H1 (cell line): ENCODE data around the gene RNF38. TPM values are rescaled to one million over a fixed set of nuclear protein-coding genes. Genes with fewer than 3 reads are reported as not detected.
A peak's percentile ranks its signal among the peaks of the same experiment; 100 is the strongest.

Source experiments
- CTCF ChIA-PET: fragments of 300-600 bp; sonication (Branson Sonifier 250); formaldehyde crosslinking; loops from one replicate; lab custom pipeline; 2021; ENCODE audit not compliant: partially characterized antibody; lab: Charles Lee
- POLR2A ChIA-PET: fragments of 300-600 bp; sonication (Branson Sonifier 250); formaldehyde crosslinking; loops from one replicate; lab custom pipeline; 2021; ENCODE audit warnings: inconsistent platforms; ENCODE audit not compliant: partially characterized antibody; lab: Charles Lee
- DNase-seq, 2 experiments: peaks; one replicate each; pipeline versions ENCODE4 v3.0.0 to v3.0.0-alpha.2; 2010 to 2022; ENCODE audit warnings: low spot score in 2 of 2, low read depth in 1 of 2, mixed read lengths in 1 of 2
- FAIRE-seq: peaks from 2 replicates; lab custom pipeline; 2011; peaks lifted over from hg19 to GRCh38; lab: Jason Lieb, UNC
- H2AFZ ChIP-seq: 2 replicates; pipeline ENCODE4 v1.8.1; 2012; ENCODE audit warnings: low read length, inconsistent platforms
- H2AK5ac ChIP-seq: 2 replicates; pipeline ENCODE4 v1.6.1; 2013; ENCODE audit warnings: low read depth, low read length
- H2BK120ac ChIP-seq: replicated peaks from 2 replicates; pipeline ENCODE3; 2013; ENCODE audit warnings: low read depth, low read length, inconsistent platforms
- H2BK12ac ChIP-seq: 2 replicates; pipeline ENCODE4 v1.6.1; 2013; ENCODE audit warnings: low read depth, low read length
- H2BK15ac ChIP-seq: 2 replicates; pipeline ENCODE4 v1.6.1; 2013; ENCODE audit warnings: low read length
- H2BK20ac ChIP-seq: 2 replicates; pipeline ENCODE4 v1.6.1; 2013; ENCODE audit warnings: low read length
- H2BK5ac ChIP-seq: 2 replicates; pipeline ENCODE4 v1.6.1; 2013; ENCODE audit warnings: low read depth, low read length
- H3K14ac ChIP-seq: 2 replicates; pipeline ENCODE4 v1.6.1; 2013; ENCODE audit warnings: inconsistent platforms; ENCODE audit not compliant: insufficient read length
- H3K18ac ChIP-seq: 2 replicates; pipeline ENCODE4 v1.6.1; 2013; ENCODE audit warnings: low read length; ENCODE audit errors: extremely low read depth
- H3K23ac ChIP-seq: 2 replicates; pipeline ENCODE4 v1.6.1; 2013; ENCODE audit warnings: inconsistent platforms; ENCODE audit not compliant: insufficient read length
- H3K23me2 ChIP-seq: 2 replicates; pipeline ENCODE4 v1.6.1; 2013; ENCODE audit warnings: low read depth, low read length
- H3K27ac ChIP-seq: 2 replicates; pipeline ENCODE4 v1.6.1; 2011; ENCODE audit warnings: low read depth, low read length, inconsistent platforms
- H3K27me3 ChIP-seq, 4 experiments: replicated peaks in 1 of 4; 1 replicate in 1 of 4; 2 replicates in 3 of 4; pipeline versions ENCODE4 v1.6.1 to v1.8.1; 2011 to 2013; ENCODE audit warnings: low read length in 3 of 4, mild to moderate bottlenecking in 3 of 4, inconsistent platforms in 2 of 4, mixed read lengths in 2 of 4, moderate library complexity in 1 of 4; ENCODE audit not compliant: control insufficient read depth in 3 of 4, insufficient read depth in 3 of 4; ENCODE audit errors: extremely low read depth in 1 of 4
- H3K36me3 ChIP-seq, 4 experiments: 2 replicates each; pipeline versions ENCODE4 v1.6.1 to v1.8.1; 2011 to 2013; ENCODE audit warnings: mild to moderate bottlenecking in 4 of 4, low read length in 3 of 4, moderate library complexity in 2 of 4, control low read depth in 1 of 4, inconsistent platforms in 1 of 4; ENCODE audit not compliant: insufficient read depth in 4 of 4, control insufficient read depth in 2 of 4
- H3K4ac ChIP-seq: replicated peaks from 2 replicates; pipeline ENCODE3; 2013; ENCODE audit warnings: low read length, low read depth, mixed read lengths, inconsistent platforms; ENCODE audit not compliant: insufficient read length
- H3K4me1 ChIP-seq, 4 experiments: replicated peaks in 1 of 4; 1 replicate in 1 of 4; 2 replicates in 3 of 4; pipeline versions ENCODE4 v1.6.1 to v1.8.1; 2011 to 2013; ENCODE audit warnings: low read length in 3 of 4, inconsistent platforms in 2 of 4, mixed read lengths in 1 of 4; ENCODE audit not compliant: insufficient read depth in 4 of 4, control insufficient read depth in 3 of 4
- H3K4me2 ChIP-seq, 2 experiments: 2 replicates each; pipeline versions ENCODE4 v1.6.1 to v1.8.1; 2011 to 2013; ENCODE audit warnings: low read depth in 2 of 2, low read length in 2 of 2, control low read depth in 1 of 2, inconsistent platforms in 1 of 2, mild to moderate bottlenecking in 1 of 2; ENCODE audit not compliant: insufficient read depth in 1 of 2
- H3K4me3 ChIP-seq, 4 experiments: fragments of 200-600, 300-600 bp in 1 of 4; sonication (generic), shearing (Covaris generic), sonication (Bioruptor Twin) in 1 of 4; 2 replicates each; pipeline versions ENCODE4 v1.5.1 to v1.8.1; 2011 to 2016; ENCODE audit warnings: low read length in 4 of 4, low read depth in 3 of 4, control low read depth in 2 of 4, inconsistent platforms in 2 of 4, mild to moderate bottlenecking in 2 of 4, mixed read lengths in 1 of 4, moderate library complexity in 1 of 4; ENCODE audit not compliant: insufficient read depth in 2 of 4; ENCODE audit errors: extremely low read depth in 1 of 4
- H3K56ac ChIP-seq: replicated peaks from 2 replicates; pipeline ENCODE3; 2013; ENCODE audit warnings: low read depth, mild to moderate bottlenecking, mixed read lengths, low read length, inconsistent platforms; ENCODE audit not compliant: insufficient read length
- H3K79me1 ChIP-seq: 2 replicates; pipeline ENCODE4 v1.6.1; 2013; ENCODE audit warnings: low read depth, low read length, control low read depth
- H3K79me2 ChIP-seq, 2 experiments: 2 replicates each; pipeline versions ENCODE4 v1.6.1 to v1.8.1; 2012 to 2013; ENCODE audit warnings: low read length in 2 of 2, mild to moderate bottlenecking in 2 of 2, inconsistent platforms in 1 of 2; ENCODE audit not compliant: insufficient read depth in 2 of 2, control insufficient read depth in 1 of 2
- H3K9ac ChIP-seq, 4 experiments: replicated peaks in 1 of 4; 1 replicate in 1 of 4; 2 replicates in 3 of 4; pipeline versions ENCODE4 v1.6.1 to v1.8.1; 2011 to 2013; ENCODE audit warnings: low read depth in 3 of 4, low read length in 3 of 4, control low read depth in 2 of 4, mild to moderate bottlenecking in 2 of 4, moderate library complexity in 2 of 4, inconsistent platforms in 1 of 4; ENCODE audit errors: extremely low read depth in 1 of 4
- H3K9me3 ChIP-seq, 2 experiments: 2 replicates each; pipeline versions ENCODE4 v1.6.1 to v1.8.1; 2012 to 2013; ENCODE audit warnings: mild to moderate bottlenecking in 2 of 2, moderate library complexity in 2 of 2, control low read depth in 1 of 2, inconsistent platforms in 1 of 2, low read depth in 1 of 2, low read length in 1 of 2, mixed read lengths in 1 of 2; ENCODE audit not compliant: insufficient read depth in 2 of 2
- H4K20me1 ChIP-seq, 2 experiments: replicated peaks in 1 of 2; 2 replicates each; pipeline versions ENCODE3 to v1.8.1; 2011 to 2013; ENCODE audit warnings: inconsistent platforms in 2 of 2, low read length in 2 of 2, mild to moderate bottlenecking in 1 of 2; ENCODE audit not compliant: insufficient read depth in 2 of 2, control insufficient read depth in 1 of 2
- H4K5ac ChIP-seq: 2 replicates; pipeline ENCODE4 v1.6.1; 2013; ENCODE audit warnings: low read length, low read depth, mixed read lengths, inconsistent platforms; ENCODE audit not compliant: insufficient read length
- H4K8ac ChIP-seq: 2 replicates; pipeline ENCODE4 v1.8.0; 2013; ENCODE audit warnings: mild to moderate bottlenecking, moderate library complexity, low read length, inconsistent platforms; ENCODE audit not compliant: insufficient read depth; ENCODE audit errors: extremely low read depth
- H4K91ac ChIP-seq: replicated peaks from 2 replicates; pipeline ENCODE3; 2013; ENCODE audit warnings: low read length, mixed read lengths, inconsistent platforms; ENCODE audit not compliant: insufficient read length
- E2F6 ChIP-seq: IDR thresholded peaks from 2 replicates; pipeline ENCODE4 v1.6.1; 2012; ENCODE audit warnings: inconsistent platforms
- JUND ChIP-seq: IDR thresholded peaks from 2 replicates; pipeline ENCODE4 v1.6.1; 2011; ENCODE audit warnings: mild to moderate bottlenecking, improper control_type of control experiment, low read length
- KDM1A ChIP-seq: fragments of 200-600, 300-600 bp; sonication (generic); IDR thresholded peaks from 2 replicates; pipeline ENCODE4 v1.7.1; 2016; ENCODE audit warnings: mild to moderate bottlenecking, low read length, borderline replicate concordance
- MAX ChIP-seq: IDR thresholded peaks from 2 replicates; pipeline ENCODE4 v1.6.1; 2012; ENCODE audit warnings: inconsistent platforms
- POLR2A ChIP-seq, 2 experiments: IDR thresholded peaks; 1 replicate in 1 of 2; 2 replicates in 1 of 2; pipeline ENCODE4 v1.6.1; 2011; ENCODE audit warnings: low read depth in 2 of 2, low read length in 2 of 2, mild to moderate bottlenecking in 2 of 2; ENCODE audit errors: control extremely low read depth in 1 of 2
- POU5F1 ChIP-seq: IDR thresholded peaks from 2 replicates; pipeline ENCODE4 v1.6.1; 2011; ENCODE audit warnings: low read depth, mild to moderate bottlenecking, low read length, moderate library complexity
- RAD21 ChIP-seq, 2 experiments: IDR thresholded peaks in 1 of 2; conservative IDR thresholded peaks in 1 of 2; 2 replicates each; pipeline ENCODE4 v1.6.1; 2011; ENCODE audit warnings: low read depth in 2 of 2, low read length in 2 of 2, improper control_type of control experiment in 1 of 2, inconsistent platforms in 1 of 2, mild to moderate bottlenecking in 1 of 2, moderate library complexity in 1 of 2
- SP2 ChIP-seq: IDR thresholded peaks from 2 replicates; pipeline ENCODE4 v1.6.1; 2012; ENCODE audit warnings: mild to moderate bottlenecking, low read length, inconsistent platforms
- TBP ChIP-seq: IDR thresholded peaks from 2 replicates; pipeline ENCODE4 v1.6.1; 2011; ENCODE audit warnings: low read depth, low read length, improper control_type of control experiment
- ZNF274 ChIP-seq: IDR thresholded peaks from 2 replicates; pipeline ENCODE4 v1.7.0; 2012; ENCODE audit warnings: low read length, borderline replicate concordance; ENCODE audit errors: extremely low read depth
- WGBS, 2 experiments: shearing (Covaris generic) in 1 of 2; methylation state at CpG; one replicate each; pipeline versions ENCODE4 v1.1.6 to v1.1.7; 2013 to 2015; ENCODE audit warnings: low lambda C conversion rate in 2 of 2, mixed read lengths in 2 of 2, inconsistent platforms in 1 of 2, low coverage in 1 of 2, missing lambda C conversion rate in 1 of 2; ENCODE audit not compliant: insufficient replicate concordance in 2 of 2, insufficient coverage in 1 of 2, insufficient read length in 1 of 2; ENCODE audit errors: extremely low coverage in 1 of 2, missing lambda C conversion rate in 1 of 2; 5-methylcytosine and 5-hydroxymethylcytosine counted together
- polyA plus RNA-seq, 7 experiments: library from polyadenylated mRNA; depleted of rRNA in 3 of 7; stranded (reverse) in 5 of 7; unstranded in 2 of 7; fragments of >200 nt in 5 of 7; fragments of 200-250 nt in 2 of 7; gene quantifications; 1 replicate in 5 of 7; 2 replicates in 1 of 7; 4 replicates in 1 of 7; pipeline versions ENCODE4 v1.2.1 to v1.2.3, GENCODE V29; 2011 to 2013; ENCODE audit warnings: missing spikeins in 2 of 7, mixed read lengths in 2 of 7
- total RNA-seq: library from RNA; stranded (reverse); fragmentation: NEBNext Ultra II Directional; extraction: Animal tissue kit (Norgen Biotek cat#: 25700); gene quantifications from 2 replicates; pipeline ENCODE4 v1.2.1, GENCODE V29; 2021

RNF38 gene
- total and polyA plus RNA-seq, 2 of the 8 experiments (the other 6 are each of a cell fraction or from before 2014, with no cell fraction given), result 54.9 to 60.9 TPM

GRCh38 chr9:36407122-36407723 is 7.2 kb upstream of the RNF38 start:
- Histone ChIP-seq H3K4me3 (no peak overlapping the region), H3K23me2 (no peaks in the 10 kb centered on the region), H3K4me1 (peaks cover 0 to 5% (median 3%) of the 10 kb centered on the region in 4 experiments; a peak in 2 of 7 replicates), H3K27me3 (no peaks in the 10 kb centered on the region), H2BK15ac (no peak overlapping the region), H3K14ac (no peak overlapping the region), H3K79me2 (peaks cover under 1 to 87% of the 10 kb centered on the region in 2 experiments; a peak in 3 of 4 replicates), H4K5ac (no peak overlapping the region), H3K18ac (no peak overlapping the region), H4K20me1 (peaks cover 1 to 7% of the 10 kb centered on the region in 2 experiments), H3K27ac (no peak overlapping the region; the same call in 1 of the 2 replicates), H2BK5ac (no peak overlapping the region), H4K8ac (no peak overlapping the region), H2BK12ac (no peak overlapping the region), H2AFZ (no peak overlapping the region), H2AK5ac (no peak overlapping the region), H3K56ac (no peak overlapping the region), H3K4me2 (no peak overlapping the region), H3K4ac (no peak overlapping the region), H3K79me1 (peaks cover 3% of the 10 kb centered on the region; the same call in 1 of the 2 replicates), H3K36me3 (0 out of 8 replicates have a peak, but pooled peaks cover 0 to 2% (median 0%) of the 10 kb centered on the region in 4 experiments), H2BK120ac (no peak overlapping the region), H3K9ac (no peak overlapping the region), H2BK20ac (no peak overlapping the region), H3K23ac (no peak overlapping the region), H4K91ac (no peak overlapping the region), H3K9me3 (no peaks in the 10 kb centered on the region)
- CTCF ChIA-PET, result interaction anchor here (0.6 to 6.7 kb wide), 66 partner anchors 11 to 872 kb away, joined by 3 to 144 read pairs (median 4); no protein-coding TSS in a partner anchor
- peak in 1 of 2 experiments; percentile 54 for DNase-seq
- POLR2A ChIA-PET, result interaction anchor here (0.6 to 1.5 kb wide), 5 partner anchors 11 to 153 kb away, joined by 3 to 5 read pairs (median 3); no protein-coding TSS in a partner anchor
- peak; percentile 82 for FAIRE-seq
- WGBS, 2 experiments, result 46% methylated on average over 4 of the region's 4 CpGs; no CpG with 5 or more reads in 1 of the 2 experiments
- TF ChIP-seq POU5F1 (no peak), POLR2A (IDR thresholded peaks at IDR 0.05; ENCODE audit: control extremely low read depth in 1 of 2, low read depth in 2 of 2, low read length in 2 of 2) (no peak), RAD21 (IDR thresholded peaks at IDR 0.05 in 1 of 2, conservative IDR thresholded peaks at IDR 0.05 in 1 of 2; ENCODE audit: low read depth in 2 of 2, low read length in 2 of 2) (peak; percentile 90 to 95), MAX (0 out of 2 replicates have a peak, but pooled peaks have one; percentile 35), KDM1A (no peak), SP2 (no peak), JUND (no peak), E2F6 (peak; percentile 53), TBP (no peak), ZNF274 (no peak)
